Neural progenitor cell (in vitro differentiated cells): ENCODE data around the gene LGI4.

Experiments used
- EZH2 ChIP-seq: fragments of 200-600 bp; sonication (generic); IDR thresholded peaks from 2 replicates; pipeline ENCODE4 v1.6.1; 2017; ENCODE audit warnings: antibody characterized with exemption, mild to moderate bottlenecking, moderate library complexity
- TF ChIP-seq, protein P1 (sequence below): fragments of 200-600 bp; sonication (generic); IDR thresholded peaks from 2 replicates; pipeline ENCODE4 v1.5.1; 2017; ENCODE audit warnings: antibody characterized with exemption, mild to moderate bottlenecking

- TF ChIP-seq, protein P1, sequence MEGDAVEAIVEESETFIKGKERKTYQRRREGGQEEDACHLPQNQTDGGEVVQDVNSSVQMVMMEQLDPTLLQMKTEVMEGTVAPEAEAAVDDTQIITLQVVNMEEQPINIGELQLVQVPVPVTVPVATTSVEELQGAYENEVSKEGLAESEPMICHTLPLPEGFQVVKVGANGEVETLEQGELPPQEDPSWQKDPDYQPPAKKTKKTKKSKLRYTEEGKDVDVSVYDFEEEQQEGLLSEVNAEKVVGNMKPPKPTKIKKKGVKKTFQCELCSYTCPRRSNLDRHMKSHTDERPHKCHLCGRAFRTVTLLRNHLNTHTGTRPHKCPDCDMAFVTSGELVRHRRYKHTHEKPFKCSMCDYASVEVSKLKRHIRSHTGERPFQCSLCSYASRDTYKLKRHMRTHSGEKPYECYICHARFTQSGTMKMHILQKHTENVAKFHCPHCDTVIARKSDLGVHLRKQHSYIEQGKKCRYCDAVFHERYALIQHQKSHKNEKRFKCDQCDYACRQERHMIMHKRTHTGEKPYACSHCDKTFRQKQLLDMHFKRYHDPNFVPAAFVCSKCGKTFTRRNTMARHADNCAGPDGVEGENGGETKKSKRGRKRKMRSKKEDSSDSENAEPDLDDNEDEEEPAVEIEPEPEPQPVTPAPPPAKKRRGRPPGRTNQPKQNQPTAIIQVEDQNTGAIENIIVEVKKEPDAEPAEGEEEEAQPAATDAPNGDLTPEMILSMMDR, result no peak
- no peak for TF ChIP-seq EZH2
Observed at GRCh38 chr19:35109395-35110112, 25.3 kb downstream of the LGI4 start.
